ENCODE data around the gene SDK2. TPM values are rescaled to one million over a fixed set of nuclear protein-coding genes. Genes with fewer than 3 reads are reported as not detected.

The SDK2 gene
- total and polyA plus RNA-seq, 2 of the 4 experiments (the other 2 are of a cell fraction), result under 0.01 to 0.03 TPM

- H4K8ac ChIP-seq (ENCODE audit: low read depth in 2 of 2, low read length in 2 of 2), result no peak overlapping the region
- dilution Hi-C loops (cut with HindIII; ENCODE audit: low sequenced_read_pairs, unreplicated experiment) (no loop called here), in situ Hi-C loops (cut with MboI; ENCODE audit: low sequenced_read_pairs) (no loop called here), intact Hi-C loops (cut with micrococcal nuclease) (no loop called here)
- ChIA-PET POLR2A (ENCODE audit: unreplicated experiment) (no interaction called here), CTCF (no interaction called here)
- 33% methylated on average over 1 of the region's 5 CpGs; no CpG with 5 or more reads in 1 of the 2 experiments for WGBS, 2 experiments (ENCODE audit: extremely low coverage in 2 of 2, insufficient read length in 1 of 2)
- H3K4me3 ChIP-seq (ENCODE audit: insufficient read depth, low read depth, low read length), result no peak overlapping the region
- H2AK5ac ChIP-seq (ENCODE audit: low read depth, low read length), result no peak overlapping the region
- no peak overlapping the region for H2AFZ ChIP-seq (replicated peaks; ENCODE audit: low read length, poor library complexity)
- no peak overlapping the region for H3K18ac ChIP-seq (ENCODE audit: low read depth, low read length)
- H4K20me1 ChIP-seq (ENCODE audit: insufficient read depth, low read length), result no peaks in the 10 kb centered on the region
- no peak overlapping the region for H4K5ac ChIP-seq (ENCODE audit: low read depth, low read length)
- no peak overlapping the region for H4K91ac ChIP-seq (ENCODE audit: insufficient read depth, low read depth, low read length)
- no peaks in the 10 kb centered on the region for H3K79me1 ChIP-seq (ENCODE audit: low read depth in 1 of 2, low read length in 2 of 2)
- DNase-seq (no peak), ATAC-seq (ENCODE audit: low read depth) (no peak)
- TF ChIP-seq CHD1 (IDR thresholded peaks at IDR 0.05; ENCODE audit: low read depth, low read length), result no peak
- TF ChIP-seq BHLHE40 (IDR thresholded peaks at IDR 0.05; ENCODE audit: low read depth, low read length), result no peak
- no peak for TF ChIP-seq CEBPB (IDR thresholded peaks at IDR 0.05; ENCODE audit: low read depth, low read length)
- TF ChIP-seq CTCF (conservative IDR thresholded peaks at IDR 0.05; ENCODE audit: low read depth, low read length), result no peak
- TF ChIP-seq RFX5 (IDR thresholded peaks at IDR 0.05; ENCODE audit: low read depth, low read length), result no peak
- no peak for TF ChIP-seq POLR2A (IDR thresholded peaks at IDR 0.05; ENCODE audit: low read depth, low read length)
- no peak for TF ChIP-seq SMC3 (IDR thresholded peaks at IDR 0.05; ENCODE audit: low read depth, low read length)
- no peak for TF ChIP-seq USF2 (IDR thresholded peaks at IDR 0.05; ENCODE audit: low read depth, low read length)
- no peak for TF ChIP-seq ELK1 (IDR thresholded peaks at IDR 0.05; ENCODE audit: borderline replicate concordance, low read depth, low read length)
- no peak for TF ChIP-seq RCOR1 (IDR thresholded peaks at IDR 0.05; ENCODE audit: insufficient replicate concordance, low read length)
- no peak for TF ChIP-seq MXI1 (IDR thresholded peaks at IDR 0.05; ENCODE audit: borderline replicate concordance, low read depth, low read length)
- no peak for TF ChIP-seq NFE2L2 (IDR thresholded peaks at IDR 0.05; ENCODE audit: low read depth, low read length)
- no peak for TF ChIP-seq MAFK (IDR thresholded peaks at IDR 0.05; ENCODE audit: low read depth, low read length)
- no peak for TF ChIP-seq RAD21 (IDR thresholded peaks at IDR 0.05; ENCODE audit: low read length)
- no peak for TF ChIP-seq MAZ (IDR thresholded peaks at IDR 0.05; ENCODE audit: borderline replicate concordance, low read depth, low read length)
- TF ChIP-seq FOS (IDR thresholded peaks at IDR 0.05; ENCODE audit: low read depth, low read length), result no peak
- H3K9me3 ChIP-seq (ENCODE audit: control insufficient read depth, insufficient read depth, low read length), result no peaks in the 10 kb centered on the region
- no peaks in the 10 kb centered on the region for H3K36me3 ChIP-seq (ENCODE audit: control insufficient read depth, insufficient read depth, low read length)
- H3K4me2 ChIP-seq (ENCODE audit: low read depth, low read length), result no peak overlapping the region
- no peaks in the 10 kb centered on the region for H3K9me1 ChIP-seq (ENCODE audit: insufficient read depth, low read length)
- H3K4ac ChIP-seq (ENCODE audit: low read depth, low read length), result no peak overlapping the region
- H3K9ac ChIP-seq (ENCODE audit: low read depth, low read length), result no peak overlapping the region
- H3K14ac ChIP-seq (replicated peaks; ENCODE audit: low read depth, low read length), result no peak overlapping the region
- no peak overlapping the region for H3K27ac ChIP-seq (ENCODE audit: insufficient read depth, low read length)
- H2BK20ac ChIP-seq (ENCODE audit: low read depth, low read length), result no peak overlapping the region
- H2AK9ac ChIP-seq (replicated peaks; ENCODE audit: low read depth, low read length, poor library complexity), result no peak overlapping the region
- no peak overlapping the region for H2BK120ac ChIP-seq (ENCODE audit: low read depth, low read length)
- no peaks in the 10 kb centered on the region for H3K27me3 ChIP-seq (ENCODE audit: control insufficient read depth, insufficient read depth, low read length)
- H2BK15ac ChIP-seq (ENCODE audit: low read depth, low read length), result no peak overlapping the region
- no peaks in the 10 kb centered on the region for H3K4me1 ChIP-seq (ENCODE audit: control insufficient read depth, insufficient read depth, low read length)
- H2BK5ac ChIP-seq (ENCODE audit: low read depth, low read length, poor library complexity, severe bottlenecking), result no peak overlapping the region
- no peak overlapping the region for H3K56ac ChIP-seq (ENCODE audit: extremely low read depth, insufficient read depth, low read length)
- H3K23ac ChIP-seq (ENCODE audit: low read depth, low read length), result no peak overlapping the region
- no TSS peak for BruUV-seq (replicated peaks)
These were observed 122.9 kb downstream of the SDK2 start for GRCh38 chr17:73521376-73521775.
